ENCODE results near the gene UBL7.

GRCh38 chr15:74412159-74412558 lies 48.8 kb downstream of the UBL7 start:
- no peak for TF ChIP-seq CTCF (IDR thresholded peaks at IDR 0.05; ENCODE audit: low read depth, low read length)
- no peak for TF ChIP-seq EZH2phosphoT487 (IDR thresholded peaks at IDR 0.05; ENCODE audit: low read depth)
